Dermis blood vessel endothelial cell (primary cell): Measurements from ENCODE around the gene FAM50A. TPM values are rescaled to one million over a fixed set of nuclear protein-coding genes. Genes with fewer than 3 reads are reported as not detected.
A peak's percentile ranks its signal among the peaks of the same experiment; 100 is the strongest.

Experiments
- DNase-seq: peaks from one replicate; pipeline ENCODE4 v3.0.0; 2010
- total RNA-seq: library from RNA; depleted of rRNA; stranded (reverse); fragments of >200 nt; gene quantifications from 2 replicates; pipeline ENCODE4 v1.2.3, GENCODE V29; 2014

Gene FAM50A
- total RNA-seq, 1 donor from 2014 or later: 58.0 TPM

DNA sequence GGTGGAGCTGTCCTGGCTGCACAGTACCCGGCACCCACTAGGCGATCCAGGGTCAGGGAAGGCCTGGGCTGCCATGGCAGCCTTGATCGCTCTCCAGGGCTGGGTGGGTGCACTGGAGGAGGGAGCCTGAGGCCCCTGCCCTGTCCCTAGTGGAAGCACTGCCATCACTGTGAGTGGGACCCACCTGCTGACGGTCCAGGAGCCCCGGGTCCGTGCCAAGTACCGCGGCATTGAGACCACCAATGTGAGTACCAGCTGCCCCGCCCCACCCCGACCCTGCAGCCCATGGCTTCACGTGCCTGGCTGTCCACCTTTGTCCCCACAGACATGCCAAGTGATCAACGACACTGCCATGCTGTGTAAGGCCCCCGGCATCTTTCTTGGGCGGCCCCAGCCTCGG lies 23.0 kb downstream of the FAM50A start:
- no peak for DNase-seq

DNA sequence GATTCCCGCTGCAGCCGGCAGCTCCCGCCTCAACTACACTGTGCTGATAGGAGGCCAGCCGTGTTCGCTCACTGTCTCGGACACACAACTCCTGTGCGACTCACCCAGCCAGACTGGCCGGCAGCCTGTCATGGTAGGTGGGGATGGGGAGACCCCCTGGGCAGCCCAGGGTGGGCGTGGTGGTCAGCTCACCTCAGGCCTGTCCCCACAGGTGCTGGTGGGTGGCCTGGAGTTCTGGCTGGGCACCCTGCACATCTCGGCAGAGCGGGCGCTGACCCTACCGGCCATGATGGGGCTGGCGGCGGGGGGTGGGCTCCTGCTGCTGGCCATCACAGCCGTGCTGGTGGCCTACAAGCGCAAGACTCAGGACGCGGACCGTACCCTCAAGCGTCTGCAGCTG lies 23.6 kb downstream of the FAM50A start:
- DNase-seq: no peak

DNA sequence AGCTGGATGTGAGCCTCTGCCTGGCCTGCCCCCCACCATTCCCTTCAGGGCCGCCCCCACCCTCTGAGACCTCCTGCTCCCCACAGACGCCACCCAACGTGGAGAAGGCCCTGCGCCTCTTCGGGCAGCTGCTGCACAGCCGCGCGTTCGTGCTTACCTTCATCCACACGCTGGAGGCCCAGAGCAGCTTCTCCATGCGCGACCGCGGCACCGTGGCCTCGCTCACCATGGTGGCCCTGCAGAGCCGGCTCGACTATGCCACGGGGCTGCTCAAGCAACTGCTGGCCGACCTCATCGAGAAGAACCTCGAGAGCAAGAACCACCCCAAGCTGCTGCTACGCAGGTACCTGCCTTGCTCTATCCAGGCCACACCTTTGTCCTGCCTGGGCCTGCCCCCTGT lies 24.3 kb downstream of the FAM50A start:
- DNase-seq: no peak

DNA sequence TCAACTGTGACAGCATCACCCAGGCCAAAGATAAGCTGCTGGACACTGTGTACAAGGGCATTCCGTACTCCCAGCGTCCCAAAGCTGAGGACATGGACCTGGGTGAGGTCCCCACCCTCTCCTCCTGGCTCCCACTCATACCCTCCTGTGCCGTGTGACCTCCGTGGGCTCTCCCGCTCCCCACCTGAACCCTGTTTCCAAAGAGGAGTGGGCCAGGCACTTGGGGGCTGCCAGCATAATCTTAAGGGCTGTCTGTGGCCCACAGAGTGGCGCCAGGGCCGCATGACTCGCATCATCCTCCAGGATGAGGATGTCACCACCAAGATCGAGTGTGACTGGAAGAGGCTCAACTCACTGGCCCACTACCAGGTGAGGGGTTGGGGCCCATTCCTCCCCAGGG lies 25.2 kb downstream of the FAM50A start:
- DNase-seq: no peak

DNA sequence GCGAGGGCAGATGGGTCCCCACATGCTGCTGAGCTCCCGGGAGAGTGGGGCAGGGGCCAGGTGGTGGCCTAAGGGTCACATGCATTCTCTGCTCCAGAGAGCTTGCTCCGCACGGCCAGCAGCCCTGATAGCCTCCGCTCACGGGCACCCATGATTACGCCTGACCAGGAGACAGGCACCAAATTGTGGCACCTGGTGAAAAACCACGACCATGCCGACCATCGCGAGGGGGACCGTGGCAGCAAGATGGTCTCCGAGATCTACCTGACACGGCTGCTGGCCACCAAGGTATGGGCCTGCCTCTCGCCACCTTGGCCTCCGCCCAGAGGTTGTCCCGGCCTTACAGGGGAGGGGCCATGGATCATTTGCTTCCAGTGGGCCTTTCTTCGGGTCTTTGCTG lies 25.9 kb downstream of the FAM50A start:
- no peak for DNase-seq

DNA sequence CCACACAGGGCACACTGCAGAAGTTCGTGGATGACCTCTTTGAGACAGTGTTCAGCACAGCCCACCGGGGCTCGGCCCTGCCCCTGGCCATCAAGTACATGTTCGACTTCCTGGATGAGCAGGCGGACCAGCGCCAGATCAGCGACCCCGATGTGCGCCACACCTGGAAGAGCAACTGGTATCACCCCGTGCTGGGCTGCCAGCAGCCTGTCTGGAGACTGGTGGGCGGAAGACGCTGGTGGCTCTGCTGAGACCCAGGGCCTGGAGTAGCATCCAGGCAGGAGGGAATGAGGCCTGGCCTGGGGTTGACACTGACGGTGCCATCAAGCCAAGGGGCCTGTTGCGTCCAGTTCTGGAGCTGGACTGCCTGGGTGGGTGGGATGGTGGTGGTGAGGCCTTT lies 26.5 kb downstream of the FAM50A start:
- DNase-seq: no peak

DNA sequence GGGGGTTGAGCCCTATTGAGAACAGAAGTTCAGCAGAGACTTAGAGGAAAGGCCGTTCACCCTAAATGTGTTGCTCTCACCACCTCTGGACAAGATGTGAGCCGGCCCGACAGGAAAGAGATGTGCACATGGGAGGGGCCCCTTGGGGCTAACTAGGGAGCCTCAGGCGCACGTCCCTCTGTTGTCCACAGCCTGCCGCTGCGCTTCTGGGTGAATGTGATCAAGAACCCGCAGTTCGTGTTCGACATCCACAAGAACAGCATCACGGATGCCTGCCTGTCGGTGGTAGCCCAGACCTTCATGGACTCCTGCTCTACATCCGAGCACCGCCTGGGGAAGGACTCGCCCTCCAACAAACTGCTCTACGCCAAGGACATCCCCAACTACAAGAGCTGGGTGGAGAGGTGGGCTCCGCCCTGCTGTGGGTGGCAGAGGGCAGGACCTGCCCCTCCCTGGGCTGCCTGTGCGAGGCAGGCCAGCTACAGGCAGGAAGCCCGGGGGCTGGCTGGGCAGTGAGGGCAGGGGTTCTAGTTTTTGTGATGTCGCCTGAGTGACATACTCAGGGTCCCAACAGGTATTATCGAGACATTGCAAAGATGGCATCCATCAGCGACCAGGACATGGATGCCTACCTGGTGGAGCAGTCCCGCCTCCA lies 27.1 kb downstream of the FAM50A start:
- no peak for DNase-seq

DNA sequence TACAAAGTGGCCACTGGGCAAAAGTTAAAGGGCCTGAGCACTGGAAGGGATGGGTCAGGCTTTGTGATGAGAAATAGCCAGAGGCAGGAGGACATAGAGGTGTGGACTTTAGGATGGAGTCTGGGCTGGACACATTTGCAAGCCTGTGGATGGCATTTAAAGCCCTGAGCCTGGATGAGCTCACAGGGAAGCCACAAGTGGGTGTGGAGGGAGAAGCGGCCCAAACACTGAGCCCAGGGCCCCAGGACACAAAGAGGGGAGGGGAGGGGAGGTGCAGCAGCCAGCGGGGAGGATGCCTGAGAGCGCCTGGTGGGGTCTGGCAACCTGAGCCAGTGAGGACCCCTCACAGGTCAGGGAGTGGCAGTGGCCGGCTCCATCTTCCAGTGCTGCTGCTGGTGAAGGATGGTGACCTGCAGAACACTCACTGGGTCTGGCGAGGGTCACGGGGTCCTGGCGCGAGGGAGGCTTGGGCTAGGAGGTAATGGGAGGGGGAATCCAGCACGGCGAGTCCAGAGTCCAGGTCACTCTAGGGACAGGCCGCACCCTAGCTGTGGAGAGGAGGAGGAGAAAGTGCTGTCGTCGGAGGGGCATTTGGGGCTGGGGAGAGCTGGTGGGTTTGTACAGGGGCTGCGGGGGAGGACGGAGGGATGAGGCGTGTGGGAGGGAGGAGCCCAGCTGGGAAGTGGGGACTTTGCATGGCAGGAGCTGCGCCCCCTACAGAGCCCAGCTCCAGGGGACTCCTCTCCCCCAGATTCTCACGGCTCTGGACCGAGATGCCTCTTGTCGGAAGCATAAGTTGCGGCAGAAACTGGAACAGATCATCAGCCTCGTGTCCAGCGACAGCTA lies 28.1 kb downstream of the FAM50A start:
- DNase-seq: no peak

DNA sequence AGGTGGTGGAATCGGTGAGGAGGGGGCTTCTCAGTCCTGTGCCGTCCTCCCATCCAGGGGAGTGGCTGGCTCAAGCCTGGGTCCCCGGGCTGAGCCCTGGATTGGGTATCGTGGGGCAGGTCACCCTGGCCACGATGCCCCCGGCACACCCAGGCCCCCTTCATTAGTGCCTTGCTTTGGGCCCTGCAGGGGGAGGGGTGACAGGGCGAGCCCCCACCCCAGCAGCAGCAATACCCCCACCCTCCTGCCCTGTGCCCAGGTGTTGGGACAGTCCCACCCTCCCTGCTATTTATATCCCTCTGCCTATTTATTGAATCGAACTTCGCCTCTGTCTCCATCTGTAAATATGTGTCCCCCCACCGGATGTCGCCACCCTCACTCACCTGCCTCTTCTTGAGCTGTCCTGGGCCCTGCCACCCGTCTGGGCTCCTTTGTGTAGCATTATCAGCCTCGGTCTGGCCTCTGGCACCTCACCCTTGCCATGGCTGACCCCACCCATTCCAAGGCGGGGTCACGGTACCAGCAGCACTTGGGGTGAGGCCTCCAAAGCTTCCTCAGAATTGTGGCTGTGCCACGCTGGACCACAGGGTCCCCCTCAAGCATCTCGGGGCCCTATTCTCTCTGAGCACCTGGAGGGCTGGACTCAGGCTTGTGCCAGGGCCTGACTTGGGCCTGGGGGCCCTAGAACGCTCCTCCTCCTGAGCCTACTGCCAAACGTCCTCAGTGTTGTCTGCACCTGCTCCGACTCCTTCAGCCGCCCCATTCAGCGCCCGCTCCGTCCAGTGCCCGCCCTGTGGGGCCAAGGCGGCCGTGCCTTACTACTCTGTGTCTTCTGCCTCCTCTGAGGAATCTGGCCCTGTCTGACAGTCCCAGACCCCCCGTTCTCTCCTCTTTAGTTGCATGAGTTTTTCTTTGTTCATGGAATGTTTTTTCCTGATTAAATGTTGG lies 29.0 kb downstream of the FAM50A start:
- no peak for DNase-seq

DNA sequence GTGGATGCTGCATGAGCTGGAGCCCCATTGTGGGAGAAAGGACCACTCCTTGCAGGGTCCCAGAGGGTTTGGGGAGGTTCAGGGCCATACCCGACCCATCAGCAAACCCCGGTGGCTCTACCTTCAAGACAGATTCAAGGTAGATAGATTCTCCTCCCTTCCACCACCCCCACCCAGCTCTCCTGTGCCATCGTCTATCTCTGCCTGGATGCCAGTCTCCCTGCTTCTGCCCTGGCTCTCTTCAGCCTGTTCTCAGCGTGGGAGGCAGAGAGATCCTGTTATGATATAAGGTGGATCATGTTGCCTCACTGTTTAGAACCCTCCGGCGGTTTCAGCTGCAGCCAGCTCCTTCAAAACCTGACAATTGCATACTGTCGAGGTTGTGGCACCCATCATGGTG lies 29.7 kb downstream of the FAM50A start:
- DNase-seq: no peak

DNA sequence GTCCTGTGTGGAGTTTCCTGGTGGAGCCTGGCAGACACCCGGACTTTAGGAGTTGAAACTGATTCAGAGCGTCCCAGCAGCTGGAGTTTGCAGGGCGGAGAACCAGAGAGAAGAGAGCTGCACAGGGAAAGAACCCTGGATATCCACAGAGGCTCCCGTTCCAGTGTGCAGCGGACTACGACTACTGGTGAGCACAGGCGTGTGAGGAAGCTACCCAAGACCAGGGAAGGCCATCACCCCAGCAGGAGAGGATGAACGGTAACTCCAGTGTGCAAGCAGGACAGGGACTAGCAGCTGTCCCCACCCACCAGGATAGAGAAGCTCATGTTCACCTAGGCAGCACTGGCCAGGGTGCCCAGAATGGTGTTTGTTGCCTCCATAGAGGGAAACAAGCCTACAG lies 32.9 kb downstream of the FAM50A start:
- DNase-seq: no peak

DNA sequence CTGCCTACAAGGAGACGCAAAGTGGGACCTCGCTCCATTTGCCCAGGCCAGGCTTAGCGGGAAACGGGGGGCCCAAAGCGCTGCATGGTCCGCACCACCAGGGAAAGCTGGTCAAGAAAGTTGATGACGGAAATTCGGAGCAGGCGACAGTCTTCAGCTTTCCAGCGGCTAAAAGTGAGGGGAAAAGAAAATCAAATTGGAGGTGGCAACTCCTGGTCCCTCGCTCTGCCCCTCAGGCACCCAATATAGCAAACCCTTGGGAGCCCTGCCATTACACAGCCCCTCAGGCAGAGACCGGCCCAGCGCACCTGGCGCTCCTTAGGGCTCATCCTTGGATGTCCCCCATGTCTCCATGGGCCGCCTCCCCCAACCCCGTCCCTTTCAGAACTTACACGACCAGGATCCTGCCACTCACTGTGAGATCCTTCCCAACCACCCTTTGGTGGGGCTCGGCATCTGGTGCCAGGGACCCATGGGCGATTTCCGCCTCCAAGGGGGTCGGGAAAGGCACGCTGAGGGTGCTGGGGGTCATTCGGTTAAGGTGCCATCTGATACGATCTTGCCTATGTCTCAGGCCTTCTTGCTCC lies 34.0 kb downstream of the FAM50A start:
- DNase-seq: no peak

DNA sequence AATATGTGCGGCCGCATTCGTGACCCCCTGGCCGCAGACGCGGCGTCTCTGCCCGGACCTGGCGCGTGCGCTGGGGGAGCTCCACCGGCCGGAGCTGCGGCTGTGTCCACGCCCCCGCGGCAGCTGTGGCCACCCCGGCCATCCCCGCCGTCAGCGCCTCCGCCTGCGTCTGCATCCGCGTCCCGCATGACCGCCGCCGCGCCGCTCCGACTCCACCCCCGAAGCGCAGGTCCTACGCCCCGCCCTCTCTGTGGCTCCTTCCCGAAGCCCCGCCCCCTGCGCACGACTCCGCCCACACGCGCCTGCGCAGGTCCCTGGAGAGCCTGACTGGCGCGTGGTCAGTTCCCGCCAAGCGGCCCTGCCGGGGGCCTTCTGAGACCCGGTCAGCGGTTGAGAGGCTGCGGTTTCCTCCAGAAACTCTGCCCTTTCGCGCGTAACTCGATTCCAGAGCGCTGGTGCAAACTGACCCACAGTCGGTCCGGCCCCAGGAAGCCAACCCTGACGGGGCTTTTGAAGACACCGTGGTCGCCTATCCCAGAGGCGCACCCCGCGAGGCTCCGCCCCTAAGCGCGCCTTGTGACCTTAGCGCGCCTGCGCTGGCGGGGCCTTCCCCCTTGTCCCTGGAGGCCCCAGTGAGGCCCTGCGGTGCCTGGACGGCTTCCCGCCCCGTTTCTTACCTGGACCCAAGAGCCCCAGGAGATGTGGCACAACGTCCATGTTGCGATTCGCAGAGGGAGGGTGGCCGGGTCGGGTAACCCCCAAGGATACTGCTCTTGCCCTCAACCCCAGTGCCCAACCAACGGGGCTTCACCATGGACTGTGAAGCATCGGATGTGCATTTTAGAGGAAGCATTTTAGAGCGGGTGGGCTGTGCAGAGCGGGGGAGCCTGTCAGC lies 35.0 kb downstream of the FAM50A start, which contains the start of gene LAGE3:
TSS of gene LAGE3 (minus strand) at position 554 of the 895 bp plus-strand sequence. CDS start at position 188, 366 bp downstream.
- peak; percentile 94 for DNase-seq

DNA sequence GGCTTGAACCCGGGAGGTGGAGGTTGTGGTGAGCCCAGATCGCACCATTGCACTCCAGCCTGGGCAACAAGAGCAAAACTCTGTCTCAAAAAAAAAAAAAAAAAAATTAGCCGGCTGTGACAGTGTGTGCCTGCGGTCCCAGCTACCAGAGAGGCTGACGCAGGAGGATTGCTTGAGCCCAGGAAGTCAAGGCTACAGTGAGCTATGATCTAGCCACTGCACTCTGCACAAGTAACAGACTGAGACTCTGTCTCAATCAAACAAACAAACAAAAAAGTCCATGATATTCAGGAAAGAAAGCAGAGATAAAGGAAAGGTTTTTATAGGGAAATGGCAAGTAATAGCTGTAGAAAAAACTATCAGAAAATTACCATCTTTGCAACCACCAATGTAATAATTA lies 37.3 kb downstream of the FAM50A start:
- no peak for DNase-seq

DNA sequence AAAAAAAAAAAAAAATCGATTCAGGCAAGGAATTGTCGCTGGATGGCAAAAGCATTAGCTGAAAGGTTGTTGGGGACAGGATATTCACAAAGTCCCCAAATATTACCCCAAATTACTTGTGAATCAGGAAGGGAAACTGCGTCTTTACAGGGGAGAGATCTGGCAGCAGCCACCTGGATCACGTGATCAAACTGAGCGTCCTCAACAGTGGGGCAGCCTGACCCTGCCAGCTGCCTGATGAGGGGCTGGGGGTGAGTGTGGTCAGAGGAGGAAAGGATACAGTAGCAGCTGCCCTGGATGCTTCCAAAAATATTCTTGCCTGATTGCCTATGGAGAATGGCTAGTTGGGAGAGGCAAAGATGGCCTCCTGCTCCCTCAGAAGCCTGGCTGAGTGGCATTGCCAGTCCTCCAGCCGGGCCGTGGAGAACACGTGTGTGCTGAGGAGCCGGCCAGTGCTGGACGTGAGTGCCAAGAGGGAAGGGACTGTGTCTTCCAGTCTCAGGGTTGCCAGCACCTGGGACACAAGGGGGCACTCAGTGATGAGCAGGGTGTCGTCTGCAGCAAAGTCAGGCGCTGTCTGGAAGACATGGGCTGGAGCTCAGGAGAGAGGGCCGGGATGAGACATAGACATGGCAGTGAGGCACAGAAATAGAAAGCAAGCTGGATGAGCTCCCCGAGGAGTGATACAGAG lies 38.1 kb downstream of the FAM50A start:
- no peak for DNase-seq

DNA sequence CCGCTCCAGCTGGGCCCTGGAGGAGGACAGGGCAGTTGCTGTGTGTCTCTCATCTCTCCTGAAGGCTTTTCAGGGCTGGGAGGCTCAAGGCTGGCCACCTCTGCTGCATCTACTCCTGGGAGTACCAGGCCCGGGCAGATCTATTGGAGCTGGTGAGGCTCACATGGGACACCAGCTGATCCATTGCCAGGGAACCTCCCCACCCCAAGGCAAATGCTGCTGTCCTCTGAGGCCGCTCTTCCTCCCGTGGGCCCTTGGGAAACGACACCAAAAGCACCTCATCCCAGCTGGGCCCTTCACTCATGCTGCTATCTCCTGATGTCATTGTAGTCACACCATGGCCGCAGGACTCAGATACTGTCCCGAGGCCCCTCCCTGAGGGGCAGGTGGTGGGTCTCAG lies 38.8 kb downstream of the FAM50A start:
- DNase-seq: no peak

DNA sequence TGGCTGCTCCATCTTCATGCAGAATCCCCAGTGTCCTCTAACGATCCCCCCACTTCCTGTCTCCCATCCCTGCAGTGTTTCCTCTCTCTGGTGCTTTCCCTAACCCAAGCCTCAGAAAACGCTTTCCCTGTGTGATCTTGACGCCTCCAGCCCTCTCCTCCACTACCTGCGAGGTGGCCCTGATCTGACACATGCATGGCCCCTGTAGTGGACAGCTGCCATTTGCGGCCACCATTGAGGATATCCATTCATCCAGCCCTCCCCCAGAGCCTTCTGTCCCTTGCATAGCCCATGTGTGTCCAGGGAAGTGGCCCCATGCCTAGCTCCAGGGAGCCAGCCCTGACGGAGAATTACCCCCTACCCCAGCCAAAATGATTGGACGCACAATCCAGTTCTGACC lies 39.4 kb downstream of the FAM50A start:
- DNase-seq: no peak

DNA sequence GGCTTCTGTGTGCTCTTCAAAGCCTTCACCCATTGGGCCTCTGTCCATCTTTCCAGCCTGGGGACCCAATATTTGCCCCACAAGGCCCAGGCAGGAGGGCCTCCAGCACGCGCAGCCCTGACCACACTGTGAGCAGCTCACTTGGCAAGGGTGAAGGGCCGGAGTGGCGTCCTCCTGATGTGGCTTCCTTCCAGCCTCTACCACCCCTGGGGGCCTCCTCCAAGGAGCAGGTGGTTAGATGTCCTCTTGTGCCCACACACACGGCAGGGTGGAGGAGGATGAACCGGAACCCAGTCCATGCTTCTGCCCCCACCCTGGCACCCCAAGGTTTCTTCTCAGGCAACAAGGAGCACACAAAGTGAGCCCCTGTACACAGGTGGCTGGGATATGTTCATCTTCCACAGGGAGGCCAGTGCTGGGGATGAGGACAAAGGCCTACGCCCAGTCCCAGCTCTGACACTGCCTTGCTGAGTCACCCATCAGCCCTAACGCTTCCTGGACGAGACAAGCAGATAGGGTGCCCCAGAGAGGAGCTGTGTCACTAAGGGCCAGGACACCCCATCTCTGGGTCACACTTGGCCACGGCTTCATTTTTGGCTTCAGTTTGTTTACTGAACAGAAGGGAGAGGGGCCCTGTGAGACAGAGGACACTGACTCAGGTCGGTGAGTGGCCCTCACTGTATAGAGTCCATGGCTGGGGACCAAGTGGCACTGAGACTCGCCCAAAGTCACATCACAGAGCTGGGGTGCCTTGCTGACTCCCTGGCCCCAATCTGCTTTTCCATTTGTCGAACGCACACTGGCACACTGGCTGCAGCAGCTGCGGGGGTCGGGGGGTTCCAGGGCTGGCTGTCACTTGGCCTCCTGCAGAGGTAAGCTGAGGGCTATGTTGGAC lies 40.6 kb downstream of the FAM50A start:
- no peak for DNase-seq

DNA sequence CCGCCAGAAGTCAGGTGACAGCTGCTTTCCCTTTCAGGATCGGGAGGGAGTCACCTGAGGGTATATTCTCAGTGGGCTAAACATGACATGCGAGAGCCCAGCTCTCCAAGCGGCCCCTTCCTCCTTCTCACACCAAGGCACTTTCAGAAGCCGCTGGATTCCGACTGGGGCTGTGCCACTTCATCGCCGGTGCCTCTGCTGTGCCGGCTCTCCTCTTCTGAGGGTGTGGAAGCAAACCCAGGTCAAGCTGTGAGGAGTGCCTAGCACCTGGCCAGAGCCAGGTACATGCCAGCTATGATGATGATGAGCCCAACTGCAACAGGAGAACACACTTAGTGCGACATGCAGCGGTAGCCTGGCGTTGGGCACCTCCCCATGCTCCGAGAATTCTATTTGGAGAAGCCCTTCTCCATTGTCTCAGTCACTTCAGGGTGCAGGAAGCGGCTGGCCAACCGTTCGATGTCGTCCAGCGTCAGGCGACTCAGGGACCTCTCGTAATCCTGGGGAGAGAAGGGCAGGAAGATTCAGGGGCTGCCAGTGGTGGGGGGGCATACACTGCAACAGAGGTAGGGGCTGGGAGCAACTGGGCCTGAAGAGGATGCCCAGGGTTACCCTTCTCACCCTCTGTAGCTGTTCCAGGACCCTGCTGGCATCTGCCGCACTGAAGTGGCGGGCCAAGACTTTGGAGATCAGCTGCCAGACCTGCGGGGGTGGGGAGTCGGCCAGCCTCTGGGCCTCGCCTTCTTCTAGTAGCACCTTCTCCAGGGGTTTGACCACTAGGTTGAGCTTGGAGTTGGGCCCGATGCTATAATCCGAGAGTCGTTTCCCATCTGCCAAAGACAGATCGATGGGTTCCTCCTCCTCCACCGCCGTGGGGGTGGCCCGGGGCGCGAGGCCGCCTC lies 41.5 kb downstream of the FAM50A start:
- no peak for DNase-seq
